DMS153 treated with DMSO at 0.1 percent for 48 hours (cell line): Measurements from ENCODE around the gene USP6NL.

Experiments used
- DNase-seq: peaks from one replicate; lab custom pipeline; 2025; ENCODE audit not compliant: unreplicated experiment; lab: John Stamatoyannopoulos, UW

Gene USP6NL

DNA sequence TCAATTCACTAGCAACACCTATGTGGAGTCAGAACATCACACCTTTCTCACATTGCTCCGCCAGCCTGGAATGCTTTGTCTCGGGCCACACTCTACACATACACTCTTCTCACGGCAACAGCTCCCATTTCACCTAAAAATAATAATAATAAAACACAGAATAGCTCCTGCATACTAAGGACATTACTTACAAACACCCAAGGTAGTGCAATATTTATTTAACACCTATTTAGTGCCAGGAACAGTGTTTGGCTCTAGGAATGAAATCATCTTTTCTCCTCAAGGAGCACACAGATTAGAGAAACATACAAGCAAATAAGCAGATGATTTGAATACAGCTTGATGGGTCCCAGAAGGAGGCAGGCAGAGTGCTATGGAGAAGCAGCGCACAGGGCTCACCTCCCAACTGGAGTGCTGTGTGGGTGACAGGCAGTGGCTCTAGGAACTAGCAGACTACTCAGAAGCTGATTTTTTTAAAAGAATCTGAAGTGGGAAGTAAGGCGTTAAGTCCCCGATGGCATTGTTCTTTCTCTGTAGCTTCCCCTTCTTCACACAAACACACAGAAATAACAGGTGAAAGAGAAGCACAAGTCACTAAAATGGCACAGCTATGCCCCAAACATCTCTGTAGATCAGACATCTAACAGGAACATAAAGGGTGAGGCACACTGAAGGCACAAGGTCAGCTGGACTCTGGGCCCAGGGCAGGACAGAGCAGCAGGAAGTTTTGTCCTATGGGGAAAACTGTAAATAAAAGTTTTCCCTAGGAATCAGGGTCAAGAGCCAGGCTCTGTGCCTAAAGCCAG lies 16.7 kb downstream of the USP6NL start:
- DNase-seq, result no peak

DNA sequence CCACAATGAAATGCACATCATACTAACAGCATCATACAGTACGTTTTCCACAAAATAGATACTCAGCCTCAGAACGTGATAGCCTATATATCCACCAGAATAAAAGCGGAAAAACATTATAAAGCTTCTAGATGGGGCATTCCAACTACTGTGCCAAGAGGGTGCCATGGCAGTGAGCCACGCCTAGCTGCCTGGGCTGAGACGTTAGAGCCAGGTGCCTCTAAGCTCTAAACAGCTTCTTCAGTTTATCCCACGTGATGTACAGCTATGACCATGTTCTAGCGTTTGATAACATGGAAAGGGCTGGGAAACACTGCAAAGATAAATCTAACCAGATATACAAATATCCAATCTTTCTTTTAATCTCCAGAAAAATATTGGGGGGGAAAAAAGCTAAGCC lies 17.8 kb downstream of the USP6NL start:
- DNase-seq, result no peak

DNA sequence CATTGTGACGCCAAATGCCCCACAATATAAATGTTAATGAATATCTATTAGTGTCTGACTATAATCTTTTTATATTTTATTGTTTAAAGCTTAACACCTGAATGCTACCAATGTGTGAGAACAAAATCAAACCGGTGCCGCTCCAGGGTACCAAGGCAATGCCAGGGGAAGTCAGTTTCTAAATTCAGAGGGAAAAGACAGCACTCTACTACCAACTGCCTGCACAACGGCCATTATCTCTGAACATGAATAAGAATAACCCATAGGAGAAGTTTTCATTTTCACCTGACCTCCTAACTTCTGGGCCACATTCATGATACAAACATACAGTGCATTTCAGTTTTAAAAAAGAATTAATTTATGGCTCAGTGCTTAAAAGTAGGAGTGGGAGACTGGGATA lies 21.7 kb downstream of the USP6NL start:
- DNase-seq, result no peak

DNA sequence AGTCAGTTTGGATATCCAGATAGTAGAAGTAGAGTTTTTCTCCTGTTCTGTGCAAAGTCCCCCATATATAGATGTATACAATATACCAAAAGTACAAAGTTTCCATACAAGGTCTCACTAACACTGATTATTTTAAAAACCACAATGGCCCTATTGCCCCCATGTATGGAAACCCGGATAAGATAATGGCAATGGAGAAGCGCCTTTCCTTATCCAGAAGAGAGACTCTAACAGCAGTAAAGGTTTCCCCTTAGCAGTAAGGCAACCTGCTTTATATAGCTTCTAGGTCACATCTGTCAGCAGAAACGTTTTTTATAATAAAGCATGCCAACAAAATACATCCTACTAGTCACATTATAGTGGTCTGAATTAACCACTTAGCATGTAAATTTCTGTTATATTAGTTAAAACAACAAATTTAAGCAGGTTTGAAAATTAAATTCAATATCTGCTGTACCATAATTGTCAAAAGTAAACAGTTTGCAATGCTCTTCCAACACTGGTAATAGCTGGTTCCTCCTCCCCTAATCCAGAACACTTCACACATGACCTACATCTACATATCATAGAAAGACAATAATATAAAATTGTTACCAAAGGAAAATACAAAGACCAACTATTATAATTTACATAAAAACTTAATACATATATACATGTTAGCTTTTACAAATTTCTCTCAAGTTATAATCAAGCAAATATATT lies 22.4 kb downstream of the USP6NL start:
- no peak for DNase-seq

DNA sequence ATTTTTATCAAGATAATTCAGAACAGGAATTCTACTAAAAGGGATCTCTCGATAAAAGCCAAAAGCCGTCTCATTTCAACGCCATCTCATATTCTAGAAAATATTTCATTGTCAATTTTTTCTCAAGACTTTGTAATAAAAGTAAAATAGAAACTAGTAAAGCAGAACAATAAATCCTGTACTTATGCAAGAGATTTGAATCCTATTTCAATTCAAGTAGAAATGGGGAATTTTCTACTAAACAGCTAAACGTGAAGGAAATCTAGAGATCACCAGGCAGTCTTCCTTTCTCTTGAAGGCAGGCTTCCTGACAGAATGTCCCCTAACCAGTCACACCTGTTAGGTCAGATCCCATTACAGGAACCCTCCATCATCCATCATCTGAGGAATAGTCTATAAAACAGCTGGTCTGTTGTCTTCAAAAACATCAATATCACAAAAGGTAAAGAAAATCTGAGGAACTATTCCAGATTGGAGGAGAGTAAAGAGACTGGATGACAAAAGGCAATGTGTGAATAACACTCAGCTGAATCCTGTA lies 23.7 kb downstream of the USP6NL start:
- DNase-seq, result no peak

DNA sequence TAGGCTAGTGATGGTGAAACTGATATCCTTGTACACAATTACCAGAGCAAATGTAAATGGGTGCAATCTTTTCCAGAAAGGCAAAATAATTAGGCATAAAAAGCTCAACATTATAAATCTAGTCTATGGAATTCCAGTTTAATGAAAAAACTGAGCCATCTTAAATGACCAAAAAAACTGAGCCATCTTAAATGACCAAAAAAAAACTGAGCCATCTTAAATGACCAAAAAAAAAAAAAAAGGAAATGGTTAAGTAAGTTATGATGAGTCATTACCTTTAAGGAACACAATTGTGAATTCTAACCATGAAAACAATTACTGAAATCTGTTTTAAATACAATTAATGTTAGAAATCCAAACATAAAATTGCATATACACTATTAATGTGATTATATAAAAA lies 25.3 kb downstream of the USP6NL start:
- no peak for DNase-seq

DNA sequence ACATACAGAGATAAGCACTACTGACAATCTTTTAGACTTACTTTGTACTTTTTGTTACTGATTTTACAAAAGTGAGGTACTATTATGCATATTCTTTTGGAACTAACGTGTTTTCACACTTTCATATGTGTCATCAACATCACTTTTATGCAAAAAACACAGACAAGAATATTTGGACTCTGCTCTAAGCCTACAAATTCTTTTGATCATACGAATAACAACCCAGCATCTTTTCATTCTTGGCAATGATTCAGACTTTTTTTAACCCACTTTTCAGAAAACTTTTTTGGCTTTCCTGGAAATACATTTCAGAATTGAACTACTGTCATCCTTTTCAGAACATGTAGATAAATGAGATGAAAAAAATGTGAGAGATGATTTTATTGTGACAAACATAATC lies 30.2 kb downstream of the USP6NL start:
- no peak for DNase-seq

DNA sequence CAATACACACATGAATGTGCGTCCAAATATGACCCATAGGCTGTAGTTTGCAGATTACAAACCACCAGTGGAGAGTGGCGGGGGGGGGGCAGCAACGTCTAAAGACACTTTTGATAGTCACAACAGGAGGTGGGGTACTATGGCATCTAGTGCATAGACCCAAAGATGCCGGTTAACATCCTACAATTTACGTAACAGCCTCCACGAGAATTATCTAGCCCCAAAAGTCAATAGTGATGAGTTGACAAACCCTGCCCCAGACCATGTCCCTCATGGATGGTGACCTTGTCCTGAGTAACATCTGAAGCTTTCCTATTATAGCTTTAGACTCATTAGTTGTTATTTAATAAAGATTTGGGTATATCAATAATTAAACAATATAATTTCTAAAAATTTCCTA lies 31.6 kb downstream of the USP6NL start:
- no peak for DNase-seq

DNA sequence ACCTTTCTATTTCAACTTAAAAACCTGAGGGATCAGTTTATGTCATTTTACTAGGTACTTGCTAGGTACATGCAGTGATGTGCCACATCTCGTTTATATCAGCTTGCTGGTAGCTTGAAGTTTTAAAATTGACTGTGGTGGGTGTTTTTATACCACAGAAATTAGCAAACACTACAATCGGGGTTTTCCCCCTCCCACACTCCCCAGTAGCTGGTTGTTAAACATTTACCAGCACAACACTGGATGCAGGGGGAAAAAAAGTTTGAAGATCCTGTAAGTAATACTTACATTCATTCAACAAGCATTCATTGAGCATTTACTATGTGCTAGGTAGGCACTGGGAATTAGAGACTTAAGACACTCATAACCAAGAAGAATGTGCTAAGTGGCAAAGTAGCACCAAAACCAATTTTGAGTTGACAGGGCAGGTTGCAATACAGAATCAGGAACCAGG lies 32.6 kb downstream of the USP6NL start:
- DNase-seq, result no peak

DNA sequence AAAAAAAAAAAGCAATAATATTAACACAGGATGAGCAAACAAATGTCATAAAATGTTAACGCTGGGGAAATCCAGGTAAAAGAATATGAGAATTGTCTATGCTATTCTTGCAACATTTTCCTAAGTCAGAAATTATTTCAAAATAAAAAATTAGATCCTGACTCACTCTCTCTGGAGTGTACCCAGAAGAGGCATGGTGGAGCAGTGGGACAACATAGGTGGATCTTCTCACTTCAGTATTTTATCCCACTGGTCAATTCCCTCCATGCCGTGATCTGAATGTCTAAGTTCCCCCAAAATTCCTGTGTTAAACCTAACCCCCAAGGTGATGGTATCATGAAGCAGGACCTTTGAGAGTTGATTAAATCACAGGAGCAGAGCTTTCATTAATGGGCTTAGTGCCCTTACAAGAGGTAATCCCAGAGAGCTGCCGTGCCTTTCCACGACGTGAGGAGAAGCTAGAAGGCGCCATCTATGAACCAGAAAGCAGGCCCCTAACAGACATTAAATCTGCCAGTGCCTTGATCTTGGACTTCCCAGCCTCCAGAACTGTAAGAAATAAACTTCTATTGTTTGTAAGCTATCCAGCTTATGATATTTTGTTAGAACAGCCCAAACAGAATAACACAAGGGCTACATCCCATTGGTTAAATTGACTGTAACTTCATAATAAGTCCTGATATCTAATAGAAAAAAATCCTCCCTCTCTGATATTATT lies 35.2 kb downstream of the USP6NL start:
- DNase-seq, result no peak

DNA sequence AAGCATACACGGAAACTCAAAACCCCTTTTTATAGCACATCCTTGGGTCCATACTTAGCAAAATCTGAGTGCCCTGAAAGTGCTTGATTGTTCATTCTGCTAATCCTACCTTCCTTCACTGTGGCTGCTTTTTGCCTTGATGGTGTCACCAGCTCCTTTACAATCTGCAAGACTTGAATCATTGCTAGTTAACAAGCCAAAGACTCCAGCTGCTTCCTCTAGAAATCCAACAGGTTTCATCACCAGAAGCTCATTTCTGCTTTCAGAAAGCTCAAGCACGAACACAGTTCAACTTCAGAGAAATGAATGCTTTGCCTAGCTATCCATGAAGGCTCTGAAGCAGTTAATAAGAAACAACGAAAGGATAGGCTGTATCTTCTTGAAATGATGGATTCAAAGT lies 38.0 kb downstream of the USP6NL start:
- DNase-seq, result no peak

DNA sequence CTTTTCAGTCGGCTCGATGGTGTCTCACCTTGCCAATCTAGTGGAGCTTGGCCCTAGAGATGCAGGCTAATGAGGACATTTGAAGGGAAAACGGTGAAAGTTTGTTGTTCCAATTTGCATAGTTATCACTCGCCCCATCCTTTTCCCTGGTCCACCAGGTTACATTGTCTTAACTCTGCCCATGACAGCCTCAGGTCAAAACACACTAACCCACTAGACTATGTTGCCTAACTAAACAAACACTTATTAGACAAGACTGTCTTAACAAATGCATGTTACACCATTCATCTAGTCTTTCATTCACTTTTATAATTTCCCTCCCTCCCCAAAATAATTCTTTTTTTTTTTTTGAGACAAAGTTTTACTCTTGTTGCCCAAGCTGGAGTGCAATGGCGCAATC lies 40.7 kb downstream of the USP6NL start:
- DNase-seq, result no peak

DNA sequence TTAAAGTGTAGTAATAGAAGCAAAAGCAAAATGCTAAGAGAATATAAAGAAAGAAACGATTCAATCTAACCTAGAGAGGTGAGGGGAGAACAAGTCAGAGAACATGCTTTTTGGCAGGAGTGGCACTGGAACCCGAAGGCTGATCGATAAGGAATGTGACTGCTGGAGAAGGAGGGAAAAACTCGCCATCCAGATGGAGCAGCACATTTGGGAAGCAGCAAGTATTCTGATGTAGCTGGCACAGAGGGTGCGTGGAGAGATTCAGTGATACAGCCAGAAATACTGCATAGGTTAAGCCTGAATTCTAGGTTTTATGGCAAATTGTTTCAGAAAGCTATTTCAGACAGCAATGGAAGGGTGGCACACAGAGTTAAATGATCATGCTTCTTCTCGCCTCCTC lies 42.0 kb downstream of the USP6NL start:
- no peak for DNase-seq

DNA sequence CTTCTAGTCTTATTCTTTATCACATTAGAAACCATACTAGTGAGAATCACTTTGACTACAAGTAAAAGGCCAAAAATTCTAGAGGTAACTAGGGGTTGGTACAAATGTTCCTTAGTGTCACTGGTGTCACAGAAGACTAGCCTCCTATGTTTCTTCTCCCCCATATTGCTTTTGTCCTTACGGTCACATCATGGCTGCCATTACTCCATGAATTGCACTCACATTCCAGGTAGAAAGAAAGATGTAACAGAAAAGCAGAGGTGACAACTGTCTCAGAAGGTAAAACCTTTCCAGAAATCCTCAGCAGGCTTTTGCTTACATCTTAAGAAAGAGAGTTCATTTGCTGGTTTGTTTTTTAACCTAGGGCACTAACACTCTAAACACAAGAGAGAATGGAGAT lies 42.9 kb downstream of the USP6NL start:
- DNase-seq, result no peak

DNA sequence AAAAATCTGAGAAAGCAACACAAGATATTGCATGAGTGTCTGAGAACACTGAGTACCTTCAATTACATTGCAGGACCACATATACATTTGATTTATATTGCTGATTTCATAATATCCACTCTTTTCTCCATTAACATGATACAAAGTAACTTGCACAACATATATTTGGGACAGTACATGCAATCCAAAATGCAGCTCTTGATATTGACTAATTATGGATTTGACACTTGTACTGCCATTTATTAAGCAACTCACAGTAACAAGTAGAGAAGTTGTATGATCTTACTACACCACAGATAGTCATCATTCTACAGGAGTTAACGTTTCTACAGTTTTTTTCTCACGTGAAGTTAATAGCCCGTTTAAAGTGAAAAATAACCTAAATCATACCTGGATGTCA lies 46.7 kb downstream of the USP6NL start:
- no peak for DNase-seq

DNA sequence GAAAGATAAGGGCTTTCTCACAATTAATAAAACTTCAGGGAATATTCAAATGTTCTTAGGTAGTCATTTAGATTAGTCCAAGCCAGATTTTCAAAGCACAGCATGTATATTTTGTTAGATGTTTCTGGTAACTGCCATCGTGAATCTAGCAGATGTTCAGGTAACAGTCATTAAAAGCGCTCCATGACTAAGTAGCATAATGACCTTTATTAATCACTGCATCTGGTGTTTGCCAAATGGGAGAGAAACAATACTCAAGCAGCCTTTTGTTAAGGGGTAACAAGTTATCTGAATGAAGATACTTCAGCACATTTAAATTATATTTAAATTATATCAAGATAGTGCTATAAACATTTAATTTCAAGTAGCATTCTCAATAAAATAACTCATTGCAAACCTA lies 47.5 kb downstream of the USP6NL start:
- no peak for DNase-seq

DNA sequence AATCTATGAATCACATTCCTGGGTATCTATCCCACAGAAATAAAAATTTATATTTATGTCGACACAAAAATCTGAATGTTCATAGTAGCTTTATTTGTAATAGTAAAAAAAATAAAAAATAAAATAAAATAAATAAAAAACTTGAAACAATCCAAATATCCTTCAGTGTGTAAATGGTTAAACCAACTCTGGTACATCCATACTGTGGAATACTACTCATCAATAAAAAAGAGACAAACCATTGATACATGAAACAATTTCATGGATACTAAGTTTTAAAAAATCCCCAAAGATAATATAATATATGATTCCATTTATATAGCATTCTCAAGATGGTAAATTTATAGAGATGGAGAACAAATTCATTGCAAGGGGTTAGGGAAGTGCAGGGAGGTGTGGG lies 48.6 kb downstream of the USP6NL start:
- DNase-seq, result no peak

DNA sequence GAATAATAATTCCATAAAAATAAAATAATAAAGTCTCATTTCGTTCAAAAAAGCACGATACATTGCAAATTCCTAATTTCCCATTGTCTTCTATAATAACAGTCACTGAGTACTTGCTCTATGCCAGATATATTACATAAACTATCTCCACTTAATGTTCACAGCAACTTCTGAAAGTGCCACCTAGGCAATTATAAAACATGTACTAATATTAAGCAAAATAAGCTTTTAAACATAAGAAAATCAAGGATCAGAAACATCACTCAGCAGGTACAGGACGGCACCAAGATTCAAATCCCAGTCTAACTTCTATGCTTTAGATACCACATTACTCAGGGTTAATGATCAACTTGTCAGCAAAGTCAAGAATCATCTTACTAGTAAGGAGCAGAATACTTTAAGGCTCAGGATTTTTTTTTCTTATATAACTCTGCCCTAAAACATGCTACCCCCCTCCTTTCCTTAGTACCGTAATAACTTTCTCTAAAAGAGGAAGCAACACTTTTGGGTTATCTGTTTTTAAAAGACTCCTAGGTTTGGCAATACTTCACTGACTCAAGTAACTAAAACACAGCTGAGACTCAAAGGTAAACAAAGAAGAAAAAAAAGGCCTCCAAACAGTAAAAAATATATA lies 51.3 kb downstream of the USP6NL start:
- no peak for DNase-seq

DNA sequence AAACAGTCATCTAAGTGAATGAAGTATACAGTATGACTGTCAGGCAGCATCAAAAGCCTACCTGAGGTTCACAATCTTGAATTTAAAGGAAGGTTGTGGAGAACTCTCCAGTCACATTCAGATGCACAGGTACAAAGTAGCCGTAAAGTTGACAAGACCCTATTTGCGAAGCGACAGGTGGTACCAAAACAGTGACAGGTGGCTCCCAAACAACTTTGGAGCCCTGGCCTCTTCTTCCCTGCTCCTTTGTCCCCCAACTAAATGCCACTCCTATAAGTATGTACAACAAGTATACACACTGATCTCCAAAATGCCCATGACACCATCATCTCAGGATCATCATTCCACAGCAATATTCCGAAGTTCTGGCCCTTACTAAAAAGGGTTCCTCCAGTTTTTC lies 53.5 kb downstream of the USP6NL start:
- DNase-seq, result no peak

DNA sequence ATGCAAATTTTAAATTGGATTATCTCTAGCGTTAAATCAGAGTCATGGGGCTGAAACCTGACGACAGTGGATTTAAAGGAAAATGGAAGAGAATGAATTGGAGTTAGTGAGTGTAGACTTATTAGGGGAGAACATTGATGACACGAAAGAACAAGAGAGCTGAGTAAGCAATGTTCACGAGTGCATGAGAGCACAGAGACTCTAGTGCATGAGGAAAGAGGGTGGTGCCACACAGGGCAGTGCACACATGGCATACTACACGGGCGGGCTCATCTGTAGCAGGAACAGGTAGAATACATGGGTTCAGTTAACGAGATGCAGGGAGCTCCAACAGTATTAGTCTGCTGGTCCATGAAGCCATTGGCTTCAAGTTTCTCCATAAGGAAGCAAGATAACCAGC lies 53.9 kb downstream of the USP6NL start:
- DNase-seq, result no peak

DNA sequence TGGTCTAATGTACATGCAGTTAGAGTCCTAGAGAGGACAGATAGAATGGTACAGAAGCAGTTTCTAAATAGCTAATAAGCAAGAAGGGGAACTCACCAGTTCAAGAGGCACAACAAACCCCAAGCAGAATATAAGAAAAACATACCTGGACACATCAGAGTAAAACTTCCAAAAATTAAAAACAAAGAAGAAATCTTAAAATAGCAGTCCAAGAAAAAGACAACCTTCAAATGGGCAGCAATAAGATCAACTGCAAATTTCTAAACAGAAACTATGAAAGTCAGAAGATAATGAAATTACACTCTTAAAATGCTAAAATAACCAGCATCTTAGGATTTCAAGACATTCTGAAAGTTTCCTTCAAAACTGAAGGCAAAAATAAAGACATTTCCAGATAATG lies 55.9 kb downstream of the USP6NL start:
- DNase-seq, result no peak
